SU-DHL-6 (cell line): ENCODE results near the gene COQ5.

Source experiments
- H2AFZ ChIP-seq: fragments of 200-600 bp; sonication (generic); 2 replicates; pipeline ENCODE4 v1.6.1; 2014; ENCODE audit warnings: low read depth, mild to moderate bottlenecking, moderate library complexity, mixed read lengths, antibody characterized with exemption, low read length; ENCODE audit not compliant: severe bottlenecking
- H3F3A ChIP-seq: fragments of 200-600 bp; shearing (Covaris generic); 2 replicates; pipeline ENCODE4 v1.6.0; 2016; ENCODE audit warnings: antibody characterized with exemption, mild to moderate bottlenecking; ENCODE audit not compliant: insufficient read depth
- H3K27ac ChIP-seq: fragments of 200-600 bp; sonication (generic); 2 replicates; pipeline ENCODE4 v1.5.1; 2016; ENCODE audit warnings: low read depth, mild to moderate bottlenecking, low read length, moderate library complexity, mixed read lengths
- H3K27me3 ChIP-seq: fragments of 200-600 bp; sonication (generic), shearing (Covaris generic); 2 replicates; pipeline ENCODE4 v1.6.0; 2014; ENCODE audit warnings: mild to moderate bottlenecking, low read length
- H3K36me3 ChIP-seq: fragments of 200-600 bp; sonication (generic); 2 replicates; pipeline ENCODE4 v1.6.1; 2014; ENCODE audit warnings: mild to moderate bottlenecking, low read length, mixed read lengths
- H3K4me2 ChIP-seq: fragments of 300-600, 200-600 bp; shearing (Covaris generic), sonication (generic); 2 replicates; pipeline ENCODE4 v1.6.0; 2014; ENCODE audit warnings: low read length, low read depth, mild to moderate bottlenecking; ENCODE audit not compliant: poor library complexity, severe bottlenecking
- H3K4me3 ChIP-seq: fragments of 200-600 bp; sonication (generic); 2 replicates; pipeline ENCODE4 v1.5.1; 2014; ENCODE audit warnings: antibody characterized with exemption, low read length, mild to moderate bottlenecking, mixed read lengths; ENCODE audit not compliant: insufficient read depth, poor library complexity, severe bottlenecking
- H3K79me2 ChIP-seq: fragments of 200-600 bp; sonication (generic); 2 replicates; pipeline ENCODE4 v1.6.1; 2014; ENCODE audit warnings: mild to moderate bottlenecking, low read length, moderate library complexity; ENCODE audit not compliant: insufficient read depth
- H3K9ac ChIP-seq: fragments of 200-600 bp; sonication (generic); 2 replicates; pipeline ENCODE4 v1.7.0; 2014; ENCODE audit warnings: mild to moderate bottlenecking, low read length
- H3K9me2 ChIP-seq: fragments of 200-600 bp; sonication (generic); replicated peaks from 2 replicates; pipeline ENCODE4 v1.6.1; 2014; ENCODE audit warnings: low read length; ENCODE audit not compliant: insufficient read depth
- H3K9me3 ChIP-seq: fragments of 200-600 bp; sonication (generic); 2 replicates; pipeline ENCODE4 v1.6.1; 2014; ENCODE audit warnings: low read length, mixed read lengths; ENCODE audit not compliant: insufficient read depth
- H4K20me1 ChIP-seq: fragments of 200-600 bp; sonication (generic); 2 replicates; pipeline ENCODE4 v1.6.1; 2014; ENCODE audit warnings: low read depth, mild to moderate bottlenecking, antibody characterized with exemption, low read length, moderate library complexity, mixed read lengths
- CTCF ChIP-seq: fragments of 200-600 bp; sonication (generic); IDR thresholded peaks from one replicate; pipeline ENCODE4 v1.5.1; 2017; ENCODE audit warnings: antibody characterized with exemption, mild to moderate bottlenecking, low read length, moderate library complexity; ENCODE audit not compliant: insufficient read depth, poor library complexity, severe bottlenecking
- EZH2phosphoT487 ChIP-seq: fragments of 200-600 bp; sonication (generic), shearing (Covaris generic); conservative IDR thresholded peaks from 2 replicates; pipeline ENCODE4 v1.6.1; 2018; ENCODE audit warnings: mild to moderate bottlenecking, antibody characterized with exemption, low read length, moderate library complexity, mixed read lengths

Gene COQ5

GRCh38 chr12:120528861-120529525 is at the start of gene COQ5:
Gene COQ5 (minus strand): TSS chr12:120529158. CDS start chr12:120529141, 17 bp downstream.
- peak within 1 kb of the TSS; percentile 70 for H3K4me3 ChIP-seq
- no peaks in the 10 kb centered on the region for H3K9me3 ChIP-seq
- H3K27ac ChIP-seq = peak within 1 kb of the TSS; percentile 19
- H3K79me2 ChIP-seq = peaks cover 4% of the 10 kb centered on the region; the same call in 1 of the 2 replicates
- peak within 1 kb of the TSS; percentile 93 for H2AFZ ChIP-seq
- no peaks in the 10 kb centered on the region for H3K36me3 ChIP-seq
- H3F3A ChIP-seq = peaks cover 15% of the 10 kb centered on the region
- TF ChIP-seq EZH2phosphoT487 (no peak), CTCF (no peak)
- H3K4me2 ChIP-seq = peak within 1 kb of the TSS; percentile 93
- H3K9ac ChIP-seq = peak within 1 kb of the TSS; percentile 68
- no peaks in the 10 kb centered on the region for H4K20me1 ChIP-seq
- no peaks in the 10 kb centered on the region for H3K27me3 ChIP-seq
- no peaks in the 10 kb centered on the region for H3K9me2 ChIP-seq

- Histone ChIP-seq H3K4me2 (no peak overlapping the region), H3K4me3 (no peak overlapping the region), H2AFZ (no peak overlapping the region), H3K9ac (no peak overlapping the region), H3K27ac (no peak overlapping the region), H3K9me3 (no peaks in the 10 kb centered on the region), H3K36me3 (peaks cover 23% of the 10 kb centered on the region), H3K9me2 (no peaks in the 10 kb centered on the region), H3K27me3 (no peaks in the 10 kb centered on the region), H3F3A (peaks cover 15% of the 10 kb centered on the region), H4K20me1 (no peaks in the 10 kb centered on the region), H3K79me2 (no peaks in the 10 kb centered on the region)
- TF ChIP-seq CTCF (no peak), EZH2phosphoT487 (no peak)
These were observed 45.1 kb upstream of the COQ5 start for GRCh38 chr12:120574106-120574505.

GRCh38 chr12:120573560-120573959 is 44.6 kb upstream of the COQ5 start:
- no peak overlapping the region for H2AFZ ChIP-seq
- H3F3A ChIP-seq = peaks cover 15% of the 10 kb centered on the region
- no peak overlapping the region for H3K27ac ChIP-seq
- no peaks in the 10 kb centered on the region for H3K9me2 ChIP-seq
- no peaks in the 10 kb centered on the region for H3K79me2 ChIP-seq
- H3K27me3 ChIP-seq = no peaks in the 10 kb centered on the region
- H3K9me3 ChIP-seq = no peaks in the 10 kb centered on the region
- H3K36me3 ChIP-seq = peaks cover 23% of the 10 kb centered on the region
- TF ChIP-seq EZH2phosphoT487 (no peak), CTCF (no peak)
- no peak overlapping the region for H3K9ac ChIP-seq
- no peaks in the 10 kb centered on the region for H4K20me1 ChIP-seq
- H3K4me2 ChIP-seq = no peak overlapping the region
- H3K4me3 ChIP-seq = no peak overlapping the region
